HUES48 (cell line): ENCODE results near the gene ANO1.

Source experiments
- H3K27ac ChIP-seq: one replicate; pipeline ENCODE4 v1.7.0; 2013; ENCODE audit warnings: low read depth, low read length, inconsistent platforms
- H3K27me3 ChIP-seq: 2 replicates; pipeline ENCODE4 v1.6.1; 2013; ENCODE audit warnings: mild to moderate bottlenecking, low read length; ENCODE audit not compliant: control insufficient read depth, insufficient read depth
- H3K36me3 ChIP-seq: 2 replicates; pipeline ENCODE4 v1.6.1; 2013; ENCODE audit warnings: low read length; ENCODE audit not compliant: control insufficient read depth, insufficient read depth
- H3K4me1 ChIP-seq: 2 replicates; pipeline ENCODE4 v1.6.1; 2013; ENCODE audit warnings: mild to moderate bottlenecking, low read length; ENCODE audit not compliant: control insufficient read depth, insufficient read depth
- H3K4me3 ChIP-seq: 2 replicates; pipeline ENCODE4 v1.5.1; 2013; ENCODE audit warnings: mild to moderate bottlenecking, low read depth, low read length
- H3K9ac ChIP-seq: 2 replicates; pipeline ENCODE4 v1.6.1; 2013; ENCODE audit warnings: mild to moderate bottlenecking, low read depth, low read length, moderate library complexity
- H3K9me3 ChIP-seq: 2 replicates; pipeline ENCODE4 v1.6.1; 2013; ENCODE audit warnings: low read length; ENCODE audit not compliant: control insufficient read depth, insufficient read depth

Gene ANO1

DNA sequence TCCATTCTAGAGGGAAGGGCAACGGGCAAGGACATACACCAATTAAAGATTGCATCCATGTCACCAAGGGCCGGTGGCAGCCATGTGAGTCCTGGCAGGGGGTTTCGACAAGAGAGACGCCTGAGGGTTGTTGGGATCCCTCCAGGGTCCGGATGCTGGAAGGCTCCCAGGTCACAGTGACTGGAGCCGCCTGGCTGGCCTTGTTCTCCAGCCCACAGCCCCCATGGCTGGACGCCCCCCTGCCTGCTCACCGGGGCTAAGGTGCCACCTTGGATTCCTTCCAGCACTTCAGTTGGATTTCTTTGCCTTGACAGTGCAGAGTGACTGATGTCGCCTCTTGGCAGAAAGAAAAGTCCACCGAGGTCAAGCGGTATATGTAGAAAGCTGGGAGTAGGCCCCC, 42.6 kb downstream of the ANO1 start:
- Histone ChIP-seq H3K27me3 (peaks cover 3% of the 10 kb centered on the region; the same call in 1 of the 2 replicates), H3K36me3 (no peaks in the 10 kb centered on the region), H3K4me3 (no peak overlapping the region), H3K4me1 (peaks cover 9% of the 10 kb centered on the region; the same call in 1 of the 2 replicates), H3K9me3 (no peaks in the 10 kb centered on the region), H3K9ac (no peak overlapping the region), H3K27ac (no peak overlapping the region)

DNA sequence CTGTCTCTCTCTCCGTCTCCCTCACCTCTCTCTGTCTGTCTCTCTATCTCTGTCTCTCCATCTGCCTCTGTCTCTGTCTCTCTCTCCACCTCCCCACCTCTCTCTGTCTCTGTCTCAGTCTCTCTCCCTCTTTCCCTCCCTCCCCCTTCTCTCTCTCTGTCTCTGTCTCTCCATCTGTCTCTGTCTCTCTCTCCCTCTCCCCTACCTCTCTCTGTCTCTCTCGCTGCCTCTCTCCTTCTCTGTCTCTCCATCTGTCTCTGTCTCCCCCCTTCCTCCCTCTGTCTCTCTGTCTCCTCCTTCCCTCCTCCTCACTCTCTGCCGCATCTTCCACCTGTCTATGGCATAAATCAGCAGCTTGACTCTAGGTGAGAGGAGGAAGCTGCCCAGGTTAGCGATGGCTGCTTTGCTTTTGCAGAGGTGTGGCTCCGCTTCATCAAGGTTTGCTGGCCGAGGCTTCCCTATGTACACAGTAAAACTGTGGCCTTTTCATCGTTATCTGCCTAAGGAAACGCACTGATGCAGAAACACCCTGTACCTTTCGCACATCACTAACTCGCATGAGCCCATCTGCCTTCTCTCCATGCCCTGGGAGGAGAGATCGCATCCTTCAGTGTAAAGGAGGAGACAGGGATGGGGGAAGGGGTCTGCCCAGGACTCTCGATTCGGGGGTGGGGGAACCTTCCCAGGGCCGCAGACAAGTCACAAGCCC, 44.5 kb downstream of the ANO1 start:
- Histone ChIP-seq H3K9ac (no peak overlapping the region), H3K4me1 (peaks cover 10% of the 10 kb centered on the region), H3K27ac (no peak overlapping the region), H3K27me3 (peaks cover 3% of the 10 kb centered on the region; the same call in 1 of the 2 replicates), H3K9me3 (no peaks in the 10 kb centered on the region), H3K4me3 (no peak overlapping the region), H3K36me3 (no peaks in the 10 kb centered on the region)

DNA sequence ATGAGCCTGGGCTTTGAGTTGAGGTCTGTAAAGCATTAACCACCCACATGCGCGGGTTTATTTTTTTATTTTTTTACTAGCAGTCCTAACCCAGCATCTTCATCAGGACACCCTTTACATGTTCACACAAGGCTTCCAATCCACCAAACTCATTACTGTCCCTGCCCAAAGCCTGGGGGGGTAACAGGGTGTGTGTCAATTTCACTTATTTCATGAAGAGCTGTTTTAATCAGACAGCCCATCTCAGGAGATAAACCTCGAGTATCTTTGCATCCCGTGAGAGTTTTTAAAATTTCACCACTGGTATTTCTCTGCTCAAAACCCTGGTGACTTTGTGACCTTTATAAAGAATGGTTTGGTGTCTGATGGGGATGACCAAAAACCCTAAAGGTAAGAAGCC, 45.6 kb downstream of the ANO1 start:
- no peaks in the 10 kb centered on the region for H3K36me3 ChIP-seq
- no peak overlapping the region for H3K4me3 ChIP-seq
- no peak overlapping the region for H3K27ac ChIP-seq
- H3K27me3 ChIP-seq: peaks cover 3% of the 10 kb centered on the region; the same call in 1 of the 2 replicates
- no peaks in the 10 kb centered on the region for H3K9me3 ChIP-seq
- H3K4me1 ChIP-seq: peaks cover 21% of the 10 kb centered on the region
- H3K9ac ChIP-seq: no peak overlapping the region

DNA sequence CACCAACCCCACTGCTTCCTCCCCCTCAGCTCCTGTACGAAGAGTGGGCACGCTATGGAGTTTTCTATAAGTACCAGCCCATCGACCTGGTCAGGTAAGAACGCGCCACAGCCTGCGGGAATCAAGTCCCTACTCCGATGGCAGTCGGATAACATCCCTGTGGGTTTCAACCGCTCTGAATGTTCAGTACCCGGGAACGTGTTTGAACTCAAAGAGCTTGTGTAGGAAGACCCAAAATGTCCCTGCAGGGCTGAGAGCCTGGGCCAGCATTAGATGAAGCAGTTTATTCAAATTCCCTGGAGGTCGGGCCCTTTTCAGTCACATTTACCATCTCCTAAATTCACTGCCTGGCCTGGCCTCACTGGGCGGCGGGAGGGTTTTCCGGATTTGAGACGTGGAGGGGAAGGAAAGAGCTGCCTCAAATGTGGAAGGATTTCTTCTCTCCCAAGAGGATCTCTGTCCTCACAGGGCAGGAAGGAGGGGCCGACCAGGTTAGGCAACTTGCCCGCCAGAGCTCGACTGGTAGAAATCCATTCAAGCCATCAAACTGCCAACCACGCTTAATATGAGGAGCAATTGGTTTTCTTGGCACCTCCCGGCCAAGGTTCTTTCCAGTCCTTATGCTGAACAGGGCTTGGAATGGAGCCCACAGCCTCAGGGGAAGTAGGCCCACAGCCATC, 46.3 kb downstream of the ANO1 start:
- no peaks in the 10 kb centered on the region for H3K36me3 ChIP-seq
- H3K4me1 ChIP-seq: peaks cover 28% of the 10 kb centered on the region
- H3K27ac ChIP-seq: no peak overlapping the region
- no peaks in the 10 kb centered on the region for H3K9me3 ChIP-seq
- H3K27me3 ChIP-seq: peaks cover 3% of the 10 kb centered on the region; the same call in 1 of the 2 replicates
- H3K9ac ChIP-seq: no peak overlapping the region
- no peak overlapping the region for H3K4me3 ChIP-seq

DNA sequence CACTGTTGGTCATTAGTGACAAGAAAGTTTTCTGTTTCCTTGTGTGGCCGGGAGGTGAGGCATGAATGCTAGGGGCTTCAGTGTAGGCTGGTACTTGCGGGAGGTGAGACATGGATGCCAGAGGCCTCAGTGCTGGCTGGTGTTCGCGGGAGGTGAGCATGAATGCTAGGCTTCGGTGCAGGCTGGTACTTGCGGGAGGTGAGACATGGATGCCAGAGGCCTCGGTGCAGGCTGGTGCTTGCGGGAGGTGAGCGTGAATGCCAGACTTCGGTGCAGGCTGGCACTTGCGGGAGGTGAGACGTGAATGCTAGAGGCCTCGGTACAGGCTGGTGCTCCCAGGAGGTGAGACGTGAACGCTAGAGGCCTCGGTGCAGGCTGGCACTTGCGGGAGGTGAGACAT, 48.4 kb downstream of the ANO1 start:
- no peaks in the 10 kb centered on the region for H3K36me3 ChIP-seq
- no peak overlapping the region for H3K27ac ChIP-seq
- H3K27me3 ChIP-seq: peaks cover 3% of the 10 kb centered on the region; the same call in 1 of the 2 replicates
- no peak overlapping the region for H3K9ac ChIP-seq
- H3K4me3 ChIP-seq: no peak overlapping the region
- no peaks in the 10 kb centered on the region for H3K9me3 ChIP-seq
- H3K4me1 ChIP-seq: peaks cover 28% of the 10 kb centered on the region

DNA sequence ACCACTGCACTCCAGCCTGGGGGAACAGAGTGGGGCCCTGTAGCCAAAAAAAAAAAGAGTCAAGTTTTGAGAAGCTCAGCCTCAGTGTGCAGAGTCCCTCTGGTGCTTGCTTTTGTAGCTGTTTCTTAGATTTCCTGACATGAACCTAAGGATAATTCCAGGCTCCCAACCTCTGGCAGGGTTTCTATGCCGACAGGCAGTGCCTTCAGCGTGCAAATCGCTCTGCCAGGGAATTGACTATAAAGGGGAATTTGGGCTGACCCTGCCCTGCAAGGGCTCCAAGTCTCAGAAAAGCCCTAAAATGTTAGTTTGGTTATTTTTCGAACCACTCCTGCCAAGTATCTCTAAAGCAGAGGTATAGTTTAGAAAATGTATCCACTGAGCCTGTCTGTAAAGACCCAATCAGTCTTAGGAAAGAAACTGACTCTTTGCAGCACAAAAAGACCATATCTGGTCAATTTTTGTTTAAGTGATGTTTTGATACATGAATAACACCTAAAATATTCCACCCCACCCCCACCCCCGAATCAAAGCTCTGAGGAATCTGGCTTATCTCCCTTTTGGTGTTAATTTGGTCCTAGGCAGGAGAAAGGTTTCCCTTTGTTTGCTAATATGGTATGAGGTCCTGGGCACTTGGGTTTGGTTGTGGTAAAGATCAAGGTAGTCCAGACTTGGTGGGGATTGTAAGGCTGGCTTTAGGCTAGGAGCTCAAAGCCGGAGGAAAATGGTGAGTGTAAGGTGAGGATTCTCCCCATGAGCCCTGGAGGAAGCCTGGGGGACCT, 49.7 kb downstream of the ANO1 start:
- Histone ChIP-seq H3K4me3 (no peak overlapping the region), H3K9me3 (no peaks in the 10 kb centered on the region), H3K27me3 (no peaks in the 10 kb centered on the region), H3K36me3 (no peaks in the 10 kb centered on the region), H3K9ac (no peak overlapping the region), H3K4me1 (peaks cover 25% of the 10 kb centered on the region), H3K27ac (peak overlapping the region; percentile 74)

DNA sequence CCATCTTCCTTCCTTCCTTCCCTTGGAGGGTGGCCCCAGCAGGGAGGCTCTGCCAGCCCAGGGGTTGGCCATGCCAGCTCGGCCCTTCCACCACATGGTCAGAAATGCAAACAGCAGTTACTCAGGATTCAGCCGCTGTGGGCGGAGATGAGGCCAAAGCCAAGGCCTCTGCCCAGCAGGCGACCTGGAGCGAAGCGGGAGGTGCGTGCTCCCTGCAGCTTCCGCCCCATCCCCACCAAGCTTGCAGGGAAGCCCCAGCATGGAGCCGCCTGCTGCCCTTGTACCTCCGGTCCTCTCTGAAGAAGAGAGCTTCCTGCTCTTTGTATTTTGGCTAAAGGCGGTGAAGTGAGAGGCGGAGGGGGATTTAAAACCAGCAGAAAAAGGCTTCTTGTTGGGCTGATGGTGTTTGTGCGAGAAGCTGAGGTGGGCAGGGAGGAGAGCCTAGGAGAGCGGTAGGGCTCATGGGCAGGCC, 50.4 kb downstream of the ANO1 start:
- H3K4me1 ChIP-seq: peaks cover 19% of the 10 kb centered on the region
- H3K9me3 ChIP-seq: no peaks in the 10 kb centered on the region
- H3K36me3 ChIP-seq: no peaks in the 10 kb centered on the region
- peak overlapping the region; percentile 28; the same call in 1 of the 2 replicates for H3K9ac ChIP-seq
- H3K27me3 ChIP-seq: no peaks in the 10 kb centered on the region
- H3K27ac ChIP-seq: peak overlapping the region; percentile 74
- no peak overlapping the region for H3K4me3 ChIP-seq

DNA sequence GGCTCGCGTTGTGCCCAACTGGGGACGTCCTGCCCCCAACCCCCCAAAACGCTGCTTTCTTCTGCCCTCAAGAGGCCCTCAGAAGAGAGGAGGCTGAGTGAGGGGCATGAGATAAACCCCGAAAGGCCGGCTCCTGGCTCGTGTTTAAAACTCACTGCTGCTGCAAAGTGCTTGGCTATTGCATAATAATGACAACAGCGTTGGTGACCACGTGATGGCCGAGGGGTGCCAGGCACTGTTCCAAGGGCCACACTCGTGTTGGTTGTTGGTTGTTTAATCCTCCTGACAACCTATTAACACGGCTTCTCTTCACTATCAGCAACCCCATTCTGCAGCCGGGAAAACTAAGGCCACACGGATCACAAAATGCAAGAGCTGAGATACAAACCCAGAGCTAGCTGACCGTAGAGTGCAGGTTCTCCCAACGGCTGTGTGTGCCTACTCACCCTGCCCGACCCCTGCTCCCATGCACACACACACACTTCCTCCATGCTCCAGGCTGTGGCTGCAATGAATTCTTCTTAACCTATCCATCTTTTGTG, 51.0 kb downstream of the ANO1 start:
- peak overlapping the region; percentile 28; the same call in 1 of the 2 replicates for H3K9ac ChIP-seq
- H3K9me3 ChIP-seq: no peaks in the 10 kb centered on the region
- no peaks in the 10 kb centered on the region for H3K27me3 ChIP-seq
- peak overlapping the region; percentile 74 for H3K27ac ChIP-seq
- H3K4me1 ChIP-seq: peaks cover 19% of the 10 kb centered on the region
- H3K4me3 ChIP-seq: no peak overlapping the region
- no peaks in the 10 kb centered on the region for H3K36me3 ChIP-seq

DNA sequence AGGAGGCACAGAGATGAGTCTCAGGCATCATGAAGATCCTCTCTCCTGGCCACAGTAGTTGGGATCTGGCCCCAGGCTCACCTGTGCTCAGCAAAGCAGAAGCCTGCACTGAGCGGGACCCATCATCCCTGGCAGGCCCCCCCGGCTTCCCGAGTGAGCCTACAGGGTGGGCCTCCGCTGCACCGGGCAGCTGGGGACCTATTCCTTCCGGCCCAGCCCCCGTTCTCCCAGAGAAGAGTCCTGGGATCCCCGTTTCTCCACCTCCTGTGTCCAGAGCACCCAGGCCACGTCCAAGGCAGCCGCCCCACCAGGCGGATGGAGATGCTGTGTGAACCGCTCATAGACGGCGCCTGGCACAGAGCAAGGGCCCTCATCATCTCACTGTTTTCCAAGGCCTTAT, 52.5 kb downstream of the ANO1 start:
- no peaks in the 10 kb centered on the region for H3K9me3 ChIP-seq
- H3K9ac ChIP-seq: no peak overlapping the region
- no peaks in the 10 kb centered on the region for H3K27me3 ChIP-seq
- peaks cover 19% of the 10 kb centered on the region for H3K4me1 ChIP-seq
- no peaks in the 10 kb centered on the region for H3K36me3 ChIP-seq
- H3K27ac ChIP-seq: no peak overlapping the region
- H3K4me3 ChIP-seq: no peak overlapping the region

DNA sequence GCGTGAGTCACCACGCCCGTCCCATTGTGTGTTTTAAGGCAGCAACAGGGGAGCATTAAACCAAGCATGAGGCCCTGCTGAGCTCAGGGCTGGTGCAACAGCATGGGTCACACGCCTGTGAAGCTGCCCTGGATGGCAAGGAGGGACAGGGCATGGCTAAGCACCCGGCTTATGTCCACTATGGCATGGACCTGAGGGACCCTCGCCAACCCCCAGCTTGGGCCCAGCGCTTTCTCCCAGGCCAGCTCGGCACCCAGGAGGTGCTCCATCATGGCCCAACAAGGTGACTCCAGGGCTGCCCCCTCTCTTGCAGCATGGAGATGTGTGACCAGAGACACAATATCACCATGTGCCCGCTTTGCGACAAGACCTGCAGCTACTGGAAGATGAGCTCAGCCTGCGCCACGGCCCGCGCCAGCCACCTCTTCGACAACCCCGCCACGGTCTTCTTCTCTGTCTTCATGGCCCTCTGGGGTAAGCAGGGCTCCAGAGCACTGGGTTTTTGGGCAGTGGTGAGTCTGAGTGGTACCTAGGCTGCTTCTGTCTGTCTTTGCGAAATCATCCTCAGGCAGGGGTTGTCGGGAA, 53.6 kb downstream of the ANO1 start:
- Histone ChIP-seq H3K36me3 (no peaks in the 10 kb centered on the region), H3K9me3 (no peaks in the 10 kb centered on the region), H3K27ac (no peak overlapping the region), H3K4me1 (peaks cover 19% of the 10 kb centered on the region), H3K27me3 (no peaks in the 10 kb centered on the region), H3K4me3 (no peak overlapping the region), H3K9ac (no peak overlapping the region)
